ENCODE data around the gene CT47A1.
"Not testable (repeated sequence)": the region's sequence is repeated elsewhere in the genome, so short reads cannot be mapped to it uniquely, and the experiment has no call there.

The CT47A1 gene

DNA sequence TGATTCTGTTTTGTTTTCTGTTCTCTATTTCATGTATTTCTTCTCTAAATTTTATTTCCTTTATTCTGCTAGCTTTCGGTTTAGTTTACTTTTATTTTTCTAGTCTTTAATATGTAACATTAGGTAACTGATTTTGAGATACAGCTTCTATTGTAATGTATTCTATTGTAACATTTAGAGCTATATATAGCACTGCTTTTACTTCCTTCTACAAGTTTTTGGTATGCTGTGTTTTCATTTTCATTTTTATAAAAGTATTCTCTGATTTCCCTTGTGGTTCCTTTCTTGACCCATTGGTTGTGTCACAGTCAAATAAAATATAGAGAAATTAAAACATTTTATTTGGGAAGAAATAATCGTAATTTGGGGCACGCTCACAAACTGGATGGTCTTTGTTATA, 13.9 kb upstream of the CT47A1 start:
- no peaks in the 10 kb centered on the region for H3K4me1 ChIP-seq (ENCODE audit: control insufficient read depth, insufficient read depth, low read length)
- H3K27me3 ChIP-seq (ENCODE audit: control insufficient read depth in 1 of 2, insufficient read depth in 2 of 2, low read length in 2 of 2), result no peaks in the 10 kb centered on the region
- no peak overlapping the region for H3K27ac ChIP-seq (ENCODE audit: low read length)
- H3K9ac ChIP-seq (ENCODE audit: low read length in 2 of 2), result no peak overlapping the region
- no peak overlapping the region for H3K4me3 ChIP-seq (ENCODE audit: low read length in 2 of 2)
- no peaks in the 10 kb centered on the region for H3K9me3 ChIP-seq (ENCODE audit: control insufficient read depth in 2 of 2, low read length in 2 of 2)
- no peaks in the 10 kb centered on the region for H3K36me3 ChIP-seq (ENCODE audit: control insufficient read depth in 2 of 2, insufficient read depth in 2 of 2, low read length in 2 of 2)

DNA sequence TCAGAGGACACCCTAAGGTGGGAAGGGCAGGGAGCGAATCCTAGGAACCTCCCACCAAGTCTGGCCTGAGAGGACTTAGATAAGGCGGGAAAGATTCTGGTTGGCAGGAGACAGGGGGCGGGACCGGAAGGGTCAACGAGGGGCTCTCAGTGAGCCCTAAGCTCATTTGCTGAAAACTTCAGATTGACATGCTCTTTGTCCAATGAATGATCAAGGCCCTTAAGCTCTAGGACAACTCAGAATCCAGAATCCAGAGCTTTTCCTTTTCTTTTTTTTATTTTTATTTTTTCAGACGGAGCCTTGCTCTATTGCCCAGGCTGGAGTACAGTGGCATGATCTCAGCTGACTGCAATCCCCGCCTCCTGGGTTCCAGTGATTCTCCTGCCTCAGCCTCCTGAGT, 29.1 kb downstream of the CT47A1 start, which contains the start of gene CT47A7:
CT47A7 (minus strand) TSS at position 101 of the 400 bp plus-strand sequence. CDS start 255 bp downstream, outside the sequence.
- H3K36me3 ChIP-seq (ENCODE audit: control insufficient read depth in 2 of 2, insufficient read depth in 2 of 2, low read length in 2 of 2); H3K9ac ChIP-seq (ENCODE audit: low read length in 2 of 2); H3K9me3 ChIP-seq (ENCODE audit: control insufficient read depth in 2 of 2, low read length in 2 of 2); H3K27ac ChIP-seq (ENCODE audit: low read length); H3K27me3 ChIP-seq (ENCODE audit: control insufficient read depth in 1 of 2, insufficient read depth in 2 of 2, low read length in 2 of 2); H3K4me1 ChIP-seq (ENCODE audit: control insufficient read depth, insufficient read depth, low read length); H3K4me3 ChIP-seq (ENCODE audit: low read length in 2 of 2): not testable (repeated sequence)
